Transverse colon (tissue), 4 donors: ENCODE results near the gene IFI27. TPM values are rescaled to one million over a fixed set of nuclear protein-coding genes. Genes with fewer than 3 reads are reported as not detected.
A peak's percentile ranks its signal among the peaks of the same experiment; 100 is the strongest.

Source experiments
- DNase-seq: peaks from one replicate; pipeline ENCODE4 v3.0.0-alpha.2; 2019
- H3K27ac ChIP-seq, 4 donors: fragments of 200-600 bp; sonication (generic); 2 replicates each; pipeline ENCODE4 v1.5.1; 2016 to 2018; ENCODE audit warnings: inconsistent platforms in 4 of 4
- H3K27me3 ChIP-seq: fragments of 200-600 bp; sonication (generic); 2 replicates; pipeline ENCODE4 v1.5.1; 2017; ENCODE audit warnings: inconsistent platforms
- H3K36me3 ChIP-seq, 4 donors: fragments of 200-600 bp; sonication (generic); 2 replicates each; pipeline ENCODE4 v1.5.1; 2017 to 2019; ENCODE audit warnings: inconsistent platforms in 4 of 4
- H3K4me1 ChIP-seq, 4 donors: fragments of 200-600 bp; sonication (generic); 2 replicates each; pipeline ENCODE4 v1.5.1; 2017 to 2020; ENCODE audit warnings: inconsistent platforms in 4 of 4
- H3K4me3 ChIP-seq, 4 donors: fragments of 200-600 bp; sonication (generic); 1 replicate in 1 of 4; 2 replicates in 3 of 4; pipeline versions ENCODE4 v1.5.1 to v1.6.1; 2017 to 2019; ENCODE audit warnings: inconsistent platforms in 4 of 4
- H3K9me3 ChIP-seq, 2 donors: fragments of 200-600 bp; sonication (generic); 2 replicates each; pipeline ENCODE4 v1.5.1; 2017 to 2019; ENCODE audit warnings: inconsistent platforms in 2 of 2
- CTCF ChIP-seq, 5 experiments: fragments of 200-600 bp in 3 of 5; fragments of 450-650 bp in 2 of 5; sonication (generic) in 3 of 5; IDR thresholded peaks; 1 replicate in 2 of 5; 2 replicates in 3 of 5; pipeline ENCODE4 v1.5.1; 2016 to 2017; ENCODE audit warnings: antibody characterized with exemption in 5 of 5, inconsistent platforms in 3 of 5, mild to moderate bottlenecking in 2 of 5, moderate library complexity in 1 of 5
- EP300 ChIP-seq: sonication (generic); formaldehyde crosslinking; IDR thresholded peaks from one replicate; pipeline ENCODE4 v1.6.1; 2017; ENCODE audit warnings: antibody characterized with exemption, low read depth
- POLR2A ChIP-seq: fragments of 450-650 bp; IDR thresholded peaks from one replicate; pipeline ENCODE4 v1.6.1; 2016; ENCODE audit warnings: antibody characterized with exemption, mild to moderate bottlenecking, moderate library complexity
- POLR2AphosphoS5 ChIP-seq, 3 donors: sonication (generic); formaldehyde crosslinking; IDR thresholded peaks; one replicate each; pipeline ENCODE4 v1.6.1; 2016; ENCODE audit warnings: antibody characterized with exemption in 3 of 3
- WGBS, 2 donors: methylation state at CpG; one replicate each; pipeline ENCODE4 v1.1.5; 2018; ENCODE audit warnings: low coverage in 1 of 2; 5-methylcytosine and 5-hydroxymethylcytosine counted together
- in situ Hi-C, 4 donors: fragments of 200-750 bp; cut with MboI; loops; one replicate each; pipeline versions ENCODE4 v1.15.0 to v1.15.1; 2017; ENCODE audit warnings: low sequenced_read_pairs in 3 of 4, low pct_ligation_motif_present in 1 of 4, low pct_unique_long_range_greater_than_20kb in 1 of 4
- intact Hi-C: fragments of 100-400 bp; cut with DNase I; formaldehyde crosslinking; loops from one replicate; pipeline ENCODE4 v1.15.1; 2023; ENCODE audit warnings: low total_unique reads
- total RNA-seq, 4 donors: library from RNA; depleted of rRNA; stranded (reverse); fragments of >200 nt; gene quantifications; one replicate each; pipeline ENCODE4 v1.1.0, GENCODE V29; 2016

IFI27 gene
- total RNA-seq, 4 donors from 2014 or later = 124 to 1,625 (median 472) TPM

GRCh38 chr14:94103554-94104150 is 6.9 kb upstream of the IFI27 start:
- H3K4me1 ChIP-seq = peaks cover 0 to 20% (median 6%) of the 10 kb centered on the region in 4 donors
- intact Hi-C loops (no loop called here), in situ Hi-C loops (no loop called here)
- H3K27me3 ChIP-seq = no peaks in the 10 kb centered on the region
- no peaks in the 10 kb centered on the region for H3K9me3 ChIP-seq
- peak overlapping the region; percentile 56 to 69 (median 66) for H3K27ac ChIP-seq
- no peak for TF ChIP-seq EP300
- no peak for TF ChIP-seq POLR2A
- TF ChIP-seq CTCF (IDR thresholded peaks at IDR 0.05) = no peak
- no peak for TF ChIP-seq POLR2AphosphoS5 (IDR thresholded peaks at IDR 0.05)
- 75 to 82% methylated on average over 3 to 7 of the region's 7 CpGs for WGBS, 2 donors
- no peak overlapping the region for H3K4me3 ChIP-seq
- no peak for DNase-seq
- H3K36me3 ChIP-seq = no peaks in the 10 kb centered on the region

DNA sequence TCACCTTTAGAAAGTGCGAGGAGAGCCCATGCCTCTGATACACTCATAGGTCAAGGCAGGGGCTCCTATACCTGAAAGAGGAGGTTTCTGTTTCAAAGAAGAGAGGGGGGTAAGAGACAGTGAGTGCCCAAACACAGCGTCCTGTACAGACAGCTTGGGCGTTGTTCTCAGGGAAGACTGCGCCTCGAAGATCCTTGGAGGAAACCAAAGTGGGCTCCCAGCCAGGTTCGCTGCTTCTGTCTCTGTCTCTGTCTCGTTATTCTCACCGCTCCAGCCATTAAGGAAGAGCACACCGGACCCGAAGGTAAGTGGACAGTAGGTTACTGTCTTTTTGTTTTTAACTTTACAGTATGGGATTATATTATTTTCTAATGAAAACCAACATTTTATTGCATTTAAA is 5.8 kb upstream of the IFI27 start:
- H3K27me3 ChIP-seq = no peaks in the 10 kb centered on the region
- no peaks in the 10 kb centered on the region for H3K36me3 ChIP-seq
- H3K27ac ChIP-seq = no peak overlapping the region
- no peak for TF ChIP-seq EP300
- TF ChIP-seq CTCF (IDR thresholded peaks at IDR 0.05) = no peak
- TF ChIP-seq POLR2AphosphoS5 (IDR thresholded peaks at IDR 0.05) = no peak
- 86 to 92% methylated on average over 10 of the region's 10 CpGs for WGBS, 2 donors
- no peak for DNase-seq
- H3K4me3 ChIP-seq = no peak overlapping the region
- H3K4me1 ChIP-seq = peaks cover 0 to 23% (median 6%) of the 10 kb centered on the region in 4 donors
- intact Hi-C loops = no loop called here
- H3K9me3 ChIP-seq = no peaks in the 10 kb centered on the region
- in situ Hi-C loops = no loop called here

GRCh38 chr14:94109915-94110250 is 653 bp upstream of the IFI27 start:
- 85% methylated on average over 2 of the region's 2 CpGs; no CpG with 5 or more reads in 1 of the 2 donors for WGBS, 2 donors
- DNase-seq = no peak
- Histone ChIP-seq H3K36me3 (no peaks in the 10 kb centered on the region), H3K4me3 (no peak overlapping the region), H3K9me3 (no peaks in the 10 kb centered on the region), H3K27me3 (no peaks in the 10 kb centered on the region), H3K27ac (peak overlapping the region; percentile 83 to 92 (median 85)), H3K4me1 (peaks cover 3 to 50% (median 29%) of the 10 kb centered on the region in 4 donors)
- in situ Hi-C loops (no loop called here), intact Hi-C loops (no loop called here)
- TF ChIP-seq EP300 = no peak

- DNase-seq = no peak
- H3K36me3 ChIP-seq = no peaks in the 10 kb centered on the region
- H3K9me3 ChIP-seq = no peaks in the 10 kb centered on the region
- H3K27ac ChIP-seq = peak overlapping the region; percentile 83 to 92 (median 85)
- WGBS, 2 donors = 44 to 64% methylated on average over 5 to 18 of the region's 20 CpGs
- in situ Hi-C loops (no loop called here), intact Hi-C loops (no loop called here)
- H3K4me3 ChIP-seq = peak overlapping the region; percentile 28 to 56 (median 41)
- no peaks in the 10 kb centered on the region for H3K27me3 ChIP-seq
- TF ChIP-seq POLR2AphosphoS5 (IDR thresholded peaks at IDR 0.05) = no peak
- peaks cover 3 to 59% (median 35%) of the 10 kb centered on the region in 4 donors for H3K4me1 ChIP-seq
Measured at GRCh38 chr14:94111276-94112095, 950 bp downstream of the IFI27 start.

DNA sequence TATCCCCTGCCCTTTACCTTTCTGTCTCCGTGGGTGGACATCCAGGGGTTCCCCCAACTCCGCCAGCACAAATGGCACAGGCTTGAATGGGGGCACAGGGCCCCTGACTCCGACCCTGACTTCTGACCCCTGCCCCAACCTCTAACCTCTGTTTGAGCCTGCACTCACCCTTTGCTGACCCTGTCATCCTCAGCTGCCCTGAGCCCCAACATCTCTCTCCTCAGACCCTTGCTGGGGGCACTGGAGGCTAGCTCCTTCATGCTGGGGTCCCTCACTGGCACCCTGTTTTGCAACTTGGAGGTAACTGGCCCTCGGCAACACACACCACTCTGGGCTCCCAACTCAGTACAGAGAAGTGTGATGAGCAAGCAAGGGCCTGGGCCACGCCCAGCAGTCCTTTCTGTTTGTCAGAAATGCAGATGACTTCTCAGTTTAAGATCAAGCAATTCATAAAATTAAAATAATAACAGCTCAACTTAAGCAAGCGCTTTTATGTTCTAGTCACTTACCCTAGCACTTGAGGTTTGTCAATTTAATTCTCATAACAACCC is 2.1 kb downstream of the IFI27 start:
- Histone ChIP-seq H3K4me1 (peaks cover 3 to 59% (median 35%) of the 10 kb centered on the region in 4 donors), H3K36me3 (no peaks in the 10 kb centered on the region), H3K27ac (peak overlapping the region; percentile 83 to 92 (median 85)), H3K9me3 (no peaks in the 10 kb centered on the region), H3K4me3 (peak overlapping the region in 1 of 4 donors; percentile 56), H3K27me3 (no peaks in the 10 kb centered on the region)
- intact Hi-C loops (no loop called here), in situ Hi-C loops (no loop called here)
- TF ChIP-seq EP300 = no peak
- TF ChIP-seq CTCF (IDR thresholded peaks at IDR 0.05) = no peak
- no peak for TF ChIP-seq POLR2AphosphoS5 (IDR thresholded peaks at IDR 0.05)
- TF ChIP-seq POLR2A = no peak
- WGBS, 2 donors = 64 to 80% methylated on average over 3 to 6 of the region's 6 CpGs
- DNase-seq = peak; percentile 36
